GM19043 (cell line): ENCODE measurements around the gene FUT1.
A peak's percentile ranks its signal among the peaks of the same experiment; 100 is the strongest.

ENCODE experiments used
- ATAC-seq: cut with Tn5 transposase; IDR thresholded peaks from one replicate; pipeline ENCODE4 v1.9.1; 2021; ENCODE audit warnings: low read depth; ENCODE audit not compliant: unreplicated experiment

The FUT1 gene

DNA sequence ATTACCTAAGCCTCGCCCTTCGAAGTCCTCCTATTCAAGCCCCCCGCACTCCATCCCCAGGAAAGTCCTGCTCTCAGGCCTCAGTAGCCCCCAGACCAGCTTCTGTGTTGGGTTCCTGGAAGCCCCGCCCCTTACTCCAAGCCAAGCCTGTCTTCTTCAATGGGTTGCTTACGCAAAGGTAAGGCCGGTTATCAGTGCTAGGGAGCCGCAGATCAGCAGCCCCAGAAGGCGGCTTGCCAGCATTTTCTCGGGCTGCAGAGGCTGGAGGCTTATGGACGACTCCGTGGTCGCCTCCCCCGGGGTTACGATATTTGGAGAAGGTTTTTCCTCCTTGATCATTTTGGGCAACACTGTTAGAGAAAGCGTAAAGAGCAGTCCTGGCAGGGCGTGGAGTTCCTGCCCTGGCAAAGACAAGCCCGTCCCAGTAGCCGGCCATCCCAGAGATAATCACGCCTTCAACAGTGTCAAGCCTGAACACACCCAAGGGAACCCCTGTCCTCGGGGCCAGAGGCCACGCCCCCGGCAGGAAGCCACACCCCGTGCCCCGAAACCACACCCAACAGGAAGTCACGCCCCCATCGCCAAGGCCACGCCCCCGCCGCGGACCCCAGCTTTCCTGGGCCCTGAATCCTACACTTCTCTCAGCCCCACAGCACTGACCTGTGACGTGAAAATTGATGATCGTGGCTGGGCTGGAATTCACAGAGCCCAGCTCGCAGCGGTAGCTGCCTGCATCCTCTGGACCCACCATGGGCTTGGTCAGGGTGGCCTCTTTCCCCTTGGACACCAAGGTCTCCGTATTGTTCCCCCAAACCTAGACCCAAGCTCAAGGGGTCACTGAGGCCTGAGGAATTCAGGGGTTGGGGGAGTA lies 11.1 kb downstream of the FUT1 start:
- ATAC-seq: no peak

DNA sequence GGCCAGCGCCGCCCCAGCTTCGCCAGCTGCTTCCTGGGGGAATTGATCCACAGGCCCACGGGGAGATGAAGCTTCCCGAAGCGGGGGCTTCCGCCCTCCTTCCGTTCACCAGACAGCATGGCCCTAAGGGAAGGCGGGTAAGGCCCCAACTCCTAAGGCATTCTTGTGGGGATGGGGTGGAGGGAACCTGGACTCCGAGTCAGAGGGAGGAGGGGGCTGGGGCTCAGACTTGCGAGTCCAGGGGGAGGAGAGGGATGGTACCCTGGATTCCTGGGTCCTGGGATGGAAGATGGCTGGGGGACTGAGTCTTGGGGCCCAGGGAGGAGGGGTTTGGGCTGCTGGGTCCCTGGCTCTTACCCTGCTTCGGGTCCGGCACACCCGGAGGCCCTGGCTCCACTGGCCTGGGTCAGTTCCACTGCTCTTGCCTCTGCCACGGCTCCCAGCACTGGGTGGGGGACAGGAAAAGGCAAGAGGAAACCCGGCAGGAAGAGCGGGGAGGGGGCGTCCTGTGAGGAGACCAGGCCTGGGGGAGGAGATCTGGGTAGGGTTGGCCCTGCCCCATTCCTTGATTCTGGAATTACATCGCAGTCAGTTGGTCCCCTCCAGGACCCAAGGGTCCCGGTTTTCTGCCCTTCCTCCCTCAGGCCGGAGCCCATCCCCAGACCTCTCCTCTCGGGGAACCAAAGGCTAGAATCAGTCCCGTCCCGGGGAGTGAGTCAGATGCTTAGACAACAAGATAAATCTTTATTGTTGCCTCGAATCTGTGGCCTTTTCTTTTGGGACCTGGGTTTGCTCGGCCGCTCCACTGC lies 12.1 kb downstream of the FUT1 start, which contains the start of gene RASIP1:
Gene RASIP1 (minus strand): TSS at position 447 of the 809 bp plus-strand sequence. CDS start 328 bp downstream, at position 119.
- no peak for ATAC-seq

DNA sequence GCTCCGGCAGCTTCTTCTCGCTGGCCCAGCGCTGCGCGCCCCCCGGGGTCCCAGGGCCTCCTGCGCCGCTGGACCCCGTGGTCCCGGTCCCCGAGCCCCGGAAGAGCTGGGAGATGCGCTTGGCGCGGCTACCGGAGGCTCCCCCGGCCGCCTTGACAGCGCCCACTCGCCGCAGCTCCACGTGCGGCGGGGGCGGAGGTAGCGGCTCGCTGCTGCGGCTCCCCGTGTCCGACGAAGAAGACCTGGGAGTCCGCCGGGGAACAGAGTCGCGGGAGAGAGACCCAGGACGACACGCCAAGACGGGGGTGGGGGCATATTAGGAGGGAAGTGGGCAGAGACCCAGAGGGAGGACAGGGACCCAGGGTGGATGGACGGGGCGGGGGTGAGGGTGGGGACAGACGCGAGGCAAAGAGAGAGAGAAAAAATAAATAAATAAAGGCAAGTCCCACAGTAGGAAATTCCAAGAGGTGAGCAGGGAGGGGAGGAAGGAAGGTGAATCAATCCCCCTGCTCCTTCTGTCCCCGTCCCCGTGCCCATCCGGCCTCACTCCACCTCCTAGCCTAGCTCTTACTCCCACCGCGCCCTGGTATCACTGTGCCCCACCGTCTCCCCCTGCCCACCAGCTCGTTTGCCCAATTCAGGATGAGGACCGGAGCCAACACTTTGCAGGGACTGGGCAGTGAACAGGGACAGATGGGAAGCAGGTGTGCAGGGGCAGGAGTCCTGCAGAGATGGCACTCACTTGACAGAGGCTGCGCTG lies 12.9 kb downstream of the FUT1 start:
- ATAC-seq: no peak

DNA sequence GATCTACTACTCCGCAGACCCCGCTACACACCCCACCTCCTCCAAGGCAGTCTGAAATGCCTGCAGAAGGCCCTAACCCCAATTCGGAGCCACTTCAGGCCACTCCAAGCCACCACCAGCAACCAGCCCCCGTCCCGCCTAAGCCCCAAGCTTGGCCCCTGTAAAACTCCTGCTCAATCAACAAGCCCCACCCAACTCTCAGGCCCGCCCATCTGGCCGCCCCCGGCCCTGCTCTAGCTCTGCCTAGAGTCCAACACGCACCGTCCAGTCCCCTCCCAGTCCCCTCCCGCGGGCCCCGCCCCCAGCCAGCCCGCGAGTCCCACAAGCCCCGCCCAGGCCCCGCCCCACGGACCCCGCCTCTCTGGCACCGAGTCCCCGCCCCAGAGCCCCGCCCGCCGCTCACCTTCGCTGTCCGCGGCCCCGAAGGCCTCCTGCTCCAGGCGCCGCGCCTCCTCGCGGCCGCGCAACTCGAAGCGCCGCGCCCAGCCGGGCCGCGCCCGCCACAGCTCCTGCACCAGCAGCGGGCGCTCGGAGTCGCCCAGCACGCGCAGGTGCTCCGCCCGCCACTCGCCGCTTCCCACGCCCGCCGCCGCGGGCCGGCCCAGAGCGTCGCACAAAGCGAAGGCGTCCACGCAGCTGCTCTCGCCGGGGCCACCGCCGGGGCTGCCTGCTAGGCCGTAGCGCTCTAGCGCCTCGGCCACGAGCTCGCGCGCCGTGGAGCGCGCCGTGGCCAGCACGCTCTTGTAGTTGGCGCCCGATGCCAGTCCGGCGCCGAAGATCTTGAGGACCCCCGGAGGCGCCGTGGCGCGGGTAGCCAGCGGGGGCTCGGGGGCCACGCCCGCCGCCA lies 13.7 kb downstream of the FUT1 start:
- no peak for ATAC-seq

DNA sequence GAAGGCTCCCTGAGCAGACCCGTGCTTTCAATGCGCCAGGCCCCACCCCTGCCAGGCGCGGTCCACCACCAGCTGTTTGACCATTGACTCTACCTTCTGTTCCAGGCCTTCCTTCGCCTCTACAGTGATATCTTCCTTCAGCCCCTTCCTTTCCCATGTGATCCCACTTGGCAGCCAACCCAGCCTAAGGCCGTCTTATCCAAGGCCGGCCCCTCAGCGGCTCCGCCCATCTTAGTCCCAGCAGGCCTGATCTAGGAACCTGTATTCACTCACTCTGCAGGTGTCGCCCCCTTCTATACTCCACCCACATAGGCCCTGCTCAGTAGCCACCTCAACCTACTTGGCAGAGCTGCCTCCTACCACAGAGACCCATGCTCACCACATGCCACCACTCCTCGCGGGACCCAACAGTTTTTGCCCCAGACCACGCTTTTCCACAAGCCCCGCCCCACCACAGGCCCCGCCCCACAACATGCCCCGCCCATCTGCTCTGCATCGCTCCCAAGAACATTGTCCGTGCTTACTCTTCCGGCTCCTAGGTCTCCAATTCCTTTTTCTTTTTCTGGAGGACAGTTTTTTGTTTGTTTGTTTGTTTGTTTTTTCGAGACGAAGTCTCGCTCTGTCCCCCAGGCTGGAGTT lies 15.0 kb downstream of the FUT1 start:
- no peak for ATAC-seq

DNA sequence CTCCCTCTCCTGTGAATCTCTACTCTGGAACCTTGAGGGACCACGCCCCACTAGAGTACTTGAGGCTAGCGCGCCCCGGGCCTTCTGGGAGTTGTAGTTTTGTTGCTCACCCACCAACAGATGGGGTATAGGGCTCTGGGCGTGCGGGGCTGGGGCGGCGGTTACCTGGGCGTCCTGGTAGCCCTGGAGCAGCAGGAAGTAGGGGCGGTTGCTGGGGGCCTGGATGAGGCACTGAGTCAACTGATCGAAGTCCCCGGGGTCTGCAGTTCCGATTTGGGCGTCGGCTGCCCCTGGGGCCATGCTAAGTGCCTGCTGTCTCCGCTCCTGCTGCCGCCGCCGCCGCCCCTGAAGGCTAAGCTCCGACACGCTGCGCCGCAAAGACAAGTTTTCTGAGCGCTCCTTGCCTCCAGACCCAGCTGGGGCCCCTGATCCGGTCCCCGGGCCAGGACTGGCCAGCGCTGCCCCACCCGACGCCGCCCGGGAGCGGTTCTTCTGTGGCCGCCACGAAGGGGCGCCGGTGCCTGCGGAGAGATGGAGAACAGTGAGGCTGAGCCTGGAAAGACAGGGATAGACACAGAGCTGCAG lies 17.3 kb downstream of the FUT1 start:
- ATAC-seq: no peak

DNA sequence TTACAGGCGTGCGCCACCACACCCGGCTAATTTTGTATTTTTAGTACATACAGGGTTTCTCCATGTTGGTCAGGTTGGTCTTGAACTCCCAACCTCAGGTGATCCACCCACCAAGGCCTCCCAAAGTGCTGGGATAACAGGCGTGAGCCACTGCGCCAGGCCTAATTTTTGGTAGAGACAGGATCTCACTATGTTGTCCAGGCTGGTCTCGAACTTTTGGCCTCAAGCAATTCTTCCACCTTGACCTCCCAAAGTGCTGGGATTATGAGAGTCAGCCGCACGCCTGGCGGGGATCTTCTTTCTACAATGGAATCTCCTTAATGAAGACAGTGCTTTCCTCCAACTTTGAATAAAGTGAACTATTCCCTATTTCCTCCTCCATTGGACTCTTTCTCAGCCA lies 17.8 kb downstream of the FUT1 start:
- no peak for ATAC-seq

DNA sequence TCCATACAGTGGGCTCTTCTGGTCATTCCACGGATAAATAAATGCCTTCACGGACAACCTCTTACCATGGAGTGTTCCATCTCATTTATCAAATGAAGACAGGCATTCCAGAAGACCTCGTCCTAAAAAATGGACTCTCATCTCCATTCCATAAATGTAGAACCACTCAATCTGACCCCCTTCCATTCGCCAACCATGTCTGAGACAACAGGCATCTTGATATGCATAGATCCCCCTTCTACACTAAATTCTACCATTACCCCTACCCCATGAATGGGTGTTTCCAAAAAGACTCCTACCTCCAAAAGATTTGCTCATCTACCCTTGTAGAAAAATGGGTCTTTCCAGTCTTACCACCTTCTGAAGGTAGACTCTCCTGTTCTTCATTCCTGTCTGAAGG lies 21.0 kb downstream of the FUT1 start:
- no peak for ATAC-seq

DNA sequence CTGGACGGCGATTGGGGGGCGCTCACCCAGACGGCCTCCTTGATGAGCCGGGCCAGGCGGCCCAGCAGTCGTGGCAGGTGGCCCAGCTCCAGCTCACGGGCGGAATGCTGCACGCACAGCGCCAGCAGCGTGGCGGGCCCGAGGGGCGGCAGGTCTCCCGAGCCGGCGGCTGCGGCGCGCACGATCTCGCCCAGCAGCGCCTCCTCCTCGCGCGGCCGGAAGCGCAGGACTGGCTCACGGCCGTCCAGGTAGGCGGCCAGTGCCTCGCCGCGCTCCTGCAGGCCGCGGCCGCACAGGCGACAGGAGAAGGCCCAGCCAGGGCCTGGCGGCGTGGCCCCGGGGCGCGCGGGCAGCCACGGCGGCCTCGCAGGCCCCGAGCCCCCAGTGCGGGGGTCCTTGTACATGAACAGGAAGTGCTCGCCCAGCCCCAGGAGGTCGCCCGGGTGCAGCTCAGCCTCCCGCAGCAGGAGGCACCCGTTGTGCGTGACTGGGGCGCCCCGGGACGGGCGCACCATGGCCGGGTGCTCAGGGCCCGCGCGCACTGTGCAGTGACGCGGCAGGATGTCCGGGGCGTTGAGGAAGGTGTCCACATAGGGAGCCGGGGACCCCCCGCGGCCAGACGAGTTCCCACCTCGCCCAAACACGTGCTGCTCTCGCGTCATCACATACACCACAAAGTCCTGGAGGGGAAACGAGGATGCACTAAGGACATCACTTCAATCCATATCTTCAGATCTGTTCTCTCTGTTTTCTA lies 23.4 kb downstream of the FUT1 start:
- no peak for ATAC-seq

DNA sequence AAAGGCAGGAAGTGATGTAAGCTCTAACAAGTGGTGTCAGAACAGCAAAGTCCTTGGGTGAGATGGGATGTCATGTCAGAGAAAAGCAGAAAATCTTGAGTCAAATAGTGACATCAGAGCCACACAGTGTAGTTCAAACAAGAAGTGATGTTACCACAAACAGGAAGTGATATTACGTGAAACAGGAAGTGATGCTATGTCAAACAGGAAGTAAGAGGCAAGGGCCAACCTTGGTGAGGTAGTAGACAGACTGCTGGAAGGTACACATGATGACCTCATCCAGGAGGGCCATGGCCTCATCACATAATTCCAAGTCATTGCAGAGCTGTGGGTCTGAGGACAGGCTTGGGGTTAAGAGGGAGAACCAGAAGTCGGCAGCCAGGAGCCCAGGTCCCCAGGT lies 25.9 kb downstream of the FUT1 start:
- no peak for ATAC-seq

DNA sequence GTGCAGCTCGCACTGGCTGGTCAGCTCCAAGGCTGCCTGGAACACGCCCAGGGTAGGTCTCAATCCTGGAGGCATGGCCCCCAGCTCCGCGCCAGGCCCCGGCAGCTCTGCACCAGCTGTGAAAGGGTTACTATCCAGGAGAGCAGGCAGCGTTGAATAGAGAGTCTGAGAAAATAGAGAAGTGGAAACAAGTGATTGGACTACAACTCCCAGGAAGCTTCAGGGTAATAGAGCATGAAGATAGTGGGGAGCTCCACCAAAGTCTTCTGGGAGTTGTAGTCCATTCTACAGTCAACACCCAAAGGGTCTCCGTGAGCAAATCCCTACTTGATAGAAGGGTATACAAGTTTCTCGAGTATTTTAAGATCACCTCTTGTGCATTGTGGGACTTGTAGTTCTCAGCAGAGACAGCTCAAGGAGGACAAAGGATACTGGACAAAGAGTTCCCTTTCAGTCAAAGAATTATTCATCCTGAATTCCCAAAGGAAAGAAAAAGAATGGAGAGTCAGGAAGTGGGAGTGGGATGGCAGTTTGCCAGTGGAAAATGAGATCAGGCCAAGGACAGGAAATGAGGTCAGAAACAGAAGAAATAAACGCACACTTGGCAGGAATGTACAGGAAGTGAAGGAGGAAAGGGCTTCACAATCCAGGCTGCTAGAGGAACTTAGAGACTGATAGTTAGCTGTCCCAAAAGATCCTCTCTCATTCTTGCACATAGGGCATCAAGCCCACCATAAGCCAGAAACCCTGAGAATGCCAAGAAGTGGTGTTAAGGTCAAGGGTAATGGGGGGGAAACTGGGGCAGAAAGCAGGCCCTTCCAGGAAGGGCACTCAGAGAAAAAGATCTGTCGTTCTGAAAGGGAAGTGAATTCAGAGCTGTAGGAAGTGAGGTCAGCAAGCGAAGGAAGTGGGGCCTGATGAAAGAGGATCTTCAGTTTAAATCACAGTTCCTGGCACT lies 27.4 kb downstream of the FUT1 start:
- no peak for ATAC-seq

DNA sequence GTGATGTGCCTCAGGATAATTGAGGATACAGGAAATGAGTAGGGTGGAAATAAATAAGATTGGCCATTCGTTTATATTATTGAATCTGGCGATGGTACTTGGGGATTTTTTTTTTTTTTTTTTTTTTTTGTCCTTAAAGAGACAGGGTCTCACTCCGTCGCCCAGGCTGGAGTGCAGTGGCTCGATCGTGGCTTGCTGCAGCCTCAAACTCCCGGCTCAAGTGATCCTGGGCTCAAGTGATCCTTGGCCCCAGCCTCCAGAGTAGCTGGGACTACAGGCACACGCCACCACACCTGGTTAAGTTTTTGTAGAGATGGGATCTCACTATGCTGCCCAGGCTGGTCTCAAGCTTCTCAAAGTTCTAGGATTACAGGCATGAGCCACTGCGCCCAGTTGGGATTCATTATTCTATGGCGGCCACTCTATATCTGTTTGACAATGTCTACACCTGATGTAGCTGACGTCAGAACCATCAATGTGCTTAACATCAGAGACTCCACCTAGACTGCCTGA lies 30.2 kb downstream of the FUT1 start:
- no peak for ATAC-seq

DNA sequence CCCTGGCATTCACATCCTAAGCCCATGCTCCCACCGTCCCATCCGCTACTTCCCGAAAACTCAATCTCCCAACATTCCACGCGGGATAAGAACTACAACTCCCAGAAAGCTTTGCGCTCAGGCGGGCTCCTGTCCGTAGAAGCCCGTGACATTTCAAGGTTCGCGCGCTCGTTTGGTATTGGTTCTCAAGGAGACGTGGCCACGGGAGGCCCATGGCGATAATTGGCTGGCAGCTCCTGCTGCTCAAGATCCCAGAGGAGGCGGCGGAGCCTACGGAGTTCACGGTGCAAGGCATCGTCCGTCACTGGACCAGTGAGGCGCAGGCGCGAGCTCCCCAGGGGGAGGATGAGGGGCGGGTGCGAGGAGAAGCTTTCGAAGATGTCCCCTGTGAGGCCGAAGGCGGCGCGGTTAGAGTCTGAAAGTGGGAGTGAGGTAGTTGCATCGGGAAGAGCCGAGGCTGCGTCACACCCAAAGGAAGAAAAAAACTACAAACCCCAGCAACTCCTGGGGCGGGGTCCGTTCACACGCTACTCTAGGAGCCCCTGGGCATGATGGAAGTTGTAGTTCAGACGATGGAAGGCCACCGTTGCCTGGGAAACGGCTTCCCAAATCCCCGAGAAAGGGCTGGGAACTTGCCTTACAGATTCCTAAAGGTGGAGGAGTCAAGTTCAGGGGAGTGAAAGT lies 31.7 kb downstream of the FUT1 start:
- peak; percentile 80 for ATAC-seq

DNA sequence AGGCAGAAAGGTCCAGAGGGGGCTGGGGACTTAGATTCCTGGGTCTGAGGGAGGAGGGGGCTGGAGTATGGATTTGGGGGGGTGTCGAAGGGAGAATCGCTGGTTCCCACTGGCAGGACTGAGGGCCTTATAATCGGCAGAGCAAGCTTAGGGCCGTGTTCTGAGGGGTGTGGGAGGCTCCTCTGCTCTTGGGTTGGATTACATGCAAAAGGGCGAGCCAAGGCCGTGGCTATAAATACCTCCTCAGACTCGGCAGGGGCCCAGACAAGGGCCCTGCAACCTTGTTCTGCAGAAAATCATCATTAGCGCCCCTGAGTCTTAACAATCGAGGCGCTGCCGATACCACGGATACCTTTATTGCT lies 32.2 kb downstream of the FUT1 start:
- ATAC-seq: peak; percentile 6

DNA sequence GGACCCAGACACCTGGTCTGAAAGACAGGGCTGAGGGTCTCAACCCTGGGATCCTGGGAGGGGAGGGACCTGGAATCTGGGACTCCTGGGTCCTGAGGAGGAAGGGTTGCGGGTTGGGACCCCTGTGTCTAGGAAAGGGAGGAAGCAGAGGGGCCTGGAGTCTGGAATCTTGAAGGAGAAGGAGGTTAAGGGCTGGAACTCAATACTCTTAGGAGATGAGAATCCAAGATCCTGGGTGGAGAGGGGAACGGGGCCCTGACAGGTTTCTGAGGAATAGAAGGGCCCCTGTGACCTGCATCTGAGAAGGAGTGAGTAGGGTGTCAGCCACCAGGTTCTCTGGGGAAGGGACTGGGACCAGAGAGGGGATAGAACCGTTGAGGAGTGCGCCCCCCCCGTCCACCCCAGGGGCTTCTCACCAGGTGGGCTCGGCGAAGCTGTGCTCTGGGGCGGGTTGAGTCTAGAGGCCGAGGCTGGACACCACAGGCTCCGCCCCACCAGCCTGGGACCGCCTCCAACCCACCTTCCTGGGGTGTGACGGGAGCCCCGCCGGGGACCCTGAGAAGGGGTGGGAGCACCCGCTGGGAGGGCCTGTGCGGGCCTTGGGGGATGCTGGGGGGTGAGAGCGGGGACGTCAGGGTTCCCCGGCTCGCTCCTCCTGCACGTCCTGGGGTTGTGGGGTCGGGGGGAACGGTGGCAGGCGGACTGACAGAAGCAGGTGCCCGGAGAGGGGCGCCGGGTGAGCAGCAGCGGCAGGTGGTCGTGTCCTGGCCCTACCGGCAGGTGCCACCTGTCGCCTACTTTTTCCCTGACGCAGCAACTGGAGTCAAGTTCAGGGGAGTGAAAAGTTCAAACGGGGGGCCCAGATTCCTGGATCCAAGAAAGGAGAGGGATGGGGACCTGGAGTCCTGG lies 32.9 kb downstream of the FUT1 start, which contains the start of gene MAMSTR:
Gene MAMSTR (minus strand): TSS at position 463 of the 909 bp plus-strand sequence. CDS start 694 bp downstream, outside the sequence.
- ATAC-seq: no peak
